ENCODE measurements around the gene BACH2.
"Not testable (repeated sequence)": the region's sequence is repeated elsewhere in the genome, so short reads cannot be mapped to it uniquely, and the experiment has no call there.

GRCh38 chr6:89910001-89910901, 386.4 kb downstream of the BACH2 start:
- TF ChIP-seq USF2 (IDR thresholded peaks at IDR 0.05; ENCODE audit: borderline replicate concordance, low read depth, low read length); POLR2AphosphoS5 (IDR thresholded peaks at IDR 0.05; ENCODE audit: low read depth, low read length); SMC3 (IDR thresholded peaks at IDR 0.05; ENCODE audit: low read depth, low read length); EP300 (IDR thresholded peaks at IDR 0.05; ENCODE audit: borderline replicate concordance in 1 of 2, low read depth in 1 of 2, low read length in 1 of 2); JUND (IDR thresholded peaks at IDR 0.05); FOXM1 (IDR thresholded peaks at IDR 0.05; ENCODE audit: low read depth): not testable (repeated sequence)
- TF ChIP-seq, protein P1, sequence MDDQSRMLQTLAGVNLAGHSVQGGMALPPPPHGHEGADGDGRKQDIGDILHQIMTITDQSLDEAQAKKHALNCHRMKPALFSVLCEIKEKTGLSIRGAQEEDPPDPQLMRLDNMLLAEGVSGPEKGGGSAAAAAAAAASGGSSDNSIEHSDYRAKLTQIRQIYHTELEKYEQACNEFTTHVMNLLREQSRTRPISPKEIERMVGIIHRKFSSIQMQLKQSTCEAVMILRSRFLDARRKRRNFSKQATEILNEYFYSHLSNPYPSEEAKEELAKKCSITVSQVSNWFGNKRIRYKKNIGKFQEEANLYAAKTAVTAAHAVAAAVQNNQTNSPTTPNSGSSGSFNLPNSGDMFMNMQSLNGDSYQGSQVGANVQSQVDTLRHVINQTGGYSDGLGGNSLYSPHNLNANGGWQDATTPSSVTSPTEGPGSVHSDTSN (IDR thresholded peaks at IDR 0.05) = not testable (repeated sequence)
- TF ChIP-seq, protein P2, sequence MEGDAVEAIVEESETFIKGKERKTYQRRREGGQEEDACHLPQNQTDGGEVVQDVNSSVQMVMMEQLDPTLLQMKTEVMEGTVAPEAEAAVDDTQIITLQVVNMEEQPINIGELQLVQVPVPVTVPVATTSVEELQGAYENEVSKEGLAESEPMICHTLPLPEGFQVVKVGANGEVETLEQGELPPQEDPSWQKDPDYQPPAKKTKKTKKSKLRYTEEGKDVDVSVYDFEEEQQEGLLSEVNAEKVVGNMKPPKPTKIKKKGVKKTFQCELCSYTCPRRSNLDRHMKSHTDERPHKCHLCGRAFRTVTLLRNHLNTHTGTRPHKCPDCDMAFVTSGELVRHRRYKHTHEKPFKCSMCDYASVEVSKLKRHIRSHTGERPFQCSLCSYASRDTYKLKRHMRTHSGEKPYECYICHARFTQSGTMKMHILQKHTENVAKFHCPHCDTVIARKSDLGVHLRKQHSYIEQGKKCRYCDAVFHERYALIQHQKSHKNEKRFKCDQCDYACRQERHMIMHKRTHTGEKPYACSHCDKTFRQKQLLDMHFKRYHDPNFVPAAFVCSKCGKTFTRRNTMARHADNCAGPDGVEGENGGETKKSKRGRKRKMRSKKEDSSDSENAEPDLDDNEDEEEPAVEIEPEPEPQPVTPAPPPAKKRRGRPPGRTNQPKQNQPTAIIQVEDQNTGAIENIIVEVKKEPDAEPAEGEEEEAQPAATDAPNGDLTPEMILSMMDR (IDR thresholded peaks at IDR 0.05) = not testable (repeated sequence)

Measured in SK-N-SH (cell line).